ENCODE results near the gene PRX. TPM values are rescaled to one million over a fixed set of nuclear protein-coding genes. Genes with fewer than 3 reads are reported as not detected.

PRX gene
- total RNA-seq, 1 experiment from 2014 or later, result 4.8 TPM

GRCh38 chr19:40423938-40424337 is 10.8 kb upstream of the PRX start (continued):
- TF ChIP-seq CEBPB (IDR thresholded peaks at IDR 0.05; ENCODE audit: low read depth) (no peak), ZFX (IDR thresholded peaks at IDR 0.05) (no peak), ATF3 (IDR thresholded peaks at IDR 0.05) (no peak), POLR2A (IDR thresholded peaks at IDR 0.05; ENCODE audit: borderline replicate concordance, extremely low read depth, insufficient read depth, insufficient read length) (no peak), ZBTB33 (IDR thresholded peaks at IDR 0.05; ENCODE audit: extremely low read depth, insufficient replicate concordance, low read length) (no peak), MAX (IDR thresholded peaks at IDR 0.05) (no peak), EZH2 (IDR thresholded peaks at IDR 0.05) (no peak)

- ChIA-PET RAD21 (ENCODE audit: low non-redundant PET in 1 of 2, low total read pairs in 2 of 2, uncharacterized antibody in 2 of 2, unreplicated experiment in 2 of 2) (interaction anchor here in 1 of 2 experiments (0.7 kb wide), 1 partner anchor 43 kb away, joined by 3 read pairs; the partner anchor contains the start of gene BLVRB), CTCF (no interaction called here), POLR2A (interaction anchor here (1.5 to 2.2 kb wide), 2 partner anchors 21 to 41 kb away, joined by 4 read pairs; partner anchors contain the start of gene SERTAD3)
- H3K9me3 ChIP-seq (ENCODE audit: control insufficient read depth in 1 of 2, insufficient read depth in 1 of 2, low read depth in 1 of 2, low read length in 2 of 2), result no peaks in the 10 kb centered on the region
- H2AFZ ChIP-seq (ENCODE audit: low read depth, low read length, poor library complexity, severe bottlenecking), result no peak overlapping the region
- peaks cover 25 to 70% of the 10 kb centered on the region in 2 experiments for H3K4me1 ChIP-seq (ENCODE audit: control insufficient read depth in 1 of 2, insufficient read depth in 2 of 2, low read length in 2 of 2)
- DNase-seq (ENCODE audit: low read depth, low spot score), result no peak
- no peak for ATAC-seq
- H3K4me2 ChIP-seq (ENCODE audit: low read length), result peak overlapping the region; percentile 96; the same call in 1 of the 2 replicates
- H3K4me3 ChIP-seq (replicated peaks in 1 of 2; ENCODE audit: low read depth in 1 of 2, low read length in 2 of 2), result no peak overlapping the region
- peaks cover 35% of the 10 kb centered on the region for H3K79me2 ChIP-seq (ENCODE audit: insufficient read depth, low read length)
- peak overlapping the region; percentile 99 for H3K27ac ChIP-seq (ENCODE audit: low read depth, low read length)
- no peak for TF ChIP-seq CEBPB (IDR thresholded peaks at IDR 0.05; ENCODE audit: low read depth)
- no peak for TF ChIP-seq ATF3 (IDR thresholded peaks at IDR 0.05)
- no peak for TF ChIP-seq POLR2AphosphoS5 (IDR thresholded peaks at IDR 0.05; ENCODE audit: low read depth, low read length)
- no peak for TF ChIP-seq EGR1 (IDR thresholded peaks at IDR 0.05; ENCODE audit: low read depth)
- TF ChIP-seq ZBTB33 (IDR thresholded peaks at IDR 0.05; ENCODE audit: extremely low read depth, insufficient replicate concordance, low read length), result no peak
- TF ChIP-seq EZH2phosphoT487 (IDR thresholded peaks at IDR 0.05; ENCODE audit: borderline replicate concordance), result no peak
- no peak for TF ChIP-seq SIN3A (IDR thresholded peaks at IDR 0.05; ENCODE audit: low read depth)
- TF ChIP-seq SRF (IDR thresholded peaks at IDR 0.05; ENCODE audit: low read depth), result no peak
- peaks cover 5 to 13% of the 10 kb centered on the region in 2 experiments; a peak in 2 of 4 replicates for H3K36me3 ChIP-seq (ENCODE audit: control insufficient read depth in 1 of 2, insufficient read depth in 2 of 2, low read length in 2 of 2)
- intact Hi-C loops (cut with micrococcal nuclease), result loop anchor here (5.0 kb wide), 1 partner anchor 179 kb away; the partner anchor contains the start of gene LTBP4
- H3K27me3 ChIP-seq (ENCODE audit: insufficient read depth, low read length), result no peaks in the 10 kb centered on the region
- peak overlapping the region; percentile 90; the same call in 1 of the 2 replicates for H3K9ac ChIP-seq (ENCODE audit: low read length)
- H3K9me2 ChIP-seq (ENCODE audit: insufficient read depth), result no peaks in the 10 kb centered on the region
- no peaks in the 10 kb centered on the region for H4K20me1 ChIP-seq (ENCODE audit: insufficient read depth)
- no TSS peak for BruUV-seq (replicated peaks)
Measured at GRCh38 chr19:40422748-40423566, 9.8 kb upstream of the PRX start.
